Endothelial cell of umbilical vein (primary cell): ENCODE measurements around the gene RLF. TPM values are rescaled to one million over a fixed set of nuclear protein-coding genes. Genes with fewer than 3 reads are reported as not detected.

Experiments used
- BruUV-seq: library from RNA; stranded (reverse); fragments of 400-500 nt; replicated peaks from 2 replicates; lab custom pipeline; 2021; lab: Mats Ljungman, UMichigan
- CTCF ChIA-PET: fragments of 300-600, 350-600 bp; sonication (Branson Sonifier 250); formaldehyde crosslinking; loops from one replicate; lab custom pipeline; 2021; ENCODE audit warnings: antibody characterized with exemption, inconsistent platforms; lab: Charles Lee
- POLR2A ChIA-PET: fragments of 300-600, 350-600 bp; sonication (Branson Sonifier 250); formaldehyde crosslinking; loops from one replicate; lab custom pipeline; 2021; ENCODE audit warnings: antibody characterized with exemption, inconsistent platforms; lab: Charles Lee
- DNase-seq: peaks from one replicate; pipeline ENCODE4 v3.0.0-alpha.2; 2011; ENCODE audit warnings: low read depth, low spot score
- FAIRE-seq: peaks from 2 replicates; lab custom pipeline; 2011; peaks lifted over from hg19 to GRCh38; lab: Jason Lieb, UNC
- H2AFZ ChIP-seq: 2 replicates; pipeline ENCODE4 v1.6.0; 2012; ENCODE audit warnings: low read depth, low read length, control low read depth, inconsistent platforms
- H3K27ac ChIP-seq: 2 replicates; pipeline ENCODE4 v1.5.1; 2011; ENCODE audit warnings: low read depth, mild to moderate bottlenecking, control low read depth, low read length, moderate library complexity; ENCODE audit not compliant: insufficient read depth
- H3K27me3 ChIP-seq, 2 experiments: 2 replicates each; pipeline versions ENCODE4 v1.6.0 to v1.6.1; 2011; ENCODE audit warnings: low read length in 2 of 2, mixed read lengths in 1 of 2; ENCODE audit not compliant: control insufficient read depth in 2 of 2, insufficient read depth in 2 of 2
- H3K36me3 ChIP-seq, 2 experiments: 2 replicates in 1 of 2; 3 replicates in 1 of 2; pipeline ENCODE4 v1.5.1; 2011; ENCODE audit warnings: low read length in 2 of 2, mild to moderate bottlenecking in 1 of 2, moderate library complexity in 1 of 2; ENCODE audit not compliant: control insufficient read depth in 2 of 2, insufficient read depth in 2 of 2; ENCODE audit errors: extremely low read depth in 1 of 2
- H3K4me1 ChIP-seq: 3 replicates; pipeline ENCODE4 v1.5.1; 2011; ENCODE audit warnings: mild to moderate bottlenecking, low read length; ENCODE audit not compliant: control insufficient read depth, insufficient read depth; ENCODE audit errors: extremely low read depth
- H3K4me2 ChIP-seq: 2 replicates; pipeline ENCODE4 v1.6.1; 2011; ENCODE audit warnings: low read length, control low read depth, mixed read lengths; ENCODE audit not compliant: insufficient read depth
- H3K4me3 ChIP-seq, 3 experiments: fragments of 200-600 bp in 1 of 3; sonication (generic), shearing (Covaris generic) in 1 of 3; replicated peaks in 1 of 3; 2 replicates each; pipeline ENCODE4 v1.5.1; 2011 to 2016; ENCODE audit warnings: control low read depth in 3 of 3, low read length in 3 of 3, mild to moderate bottlenecking in 2 of 3, inconsistent platforms in 1 of 3, low read depth in 1 of 3, moderate library complexity in 1 of 3; ENCODE audit not compliant: insufficient read depth in 1 of 3
- H3K79me2 ChIP-seq: 2 replicates; pipeline ENCODE4 v1.6.0; 2012; ENCODE audit warnings: low read length, inconsistent platforms; ENCODE audit not compliant: control insufficient read depth, insufficient read depth
- H3K9ac ChIP-seq: replicated peaks from 2 replicates; pipeline ENCODE3; 2011; ENCODE audit warnings: low read length, control low read depth; ENCODE audit not compliant: insufficient read depth; ENCODE audit errors: extremely low read depth
- H3K9me1 ChIP-seq: replicated peaks from 3 replicates; pipeline ENCODE4 v1.6.0; 2011; ENCODE audit warnings: mild to moderate bottlenecking, low read length; ENCODE audit not compliant: control insufficient read depth, insufficient read depth; ENCODE audit errors: extremely low read depth
- H3K9me3 ChIP-seq: replicated peaks from 2 replicates; pipeline ENCODE4 v1.5.1; 2012; ENCODE audit warnings: low read length, inconsistent platforms; ENCODE audit not compliant: control insufficient read depth, insufficient read depth
- H4K20me1 ChIP-seq: replicated peaks from 2 replicates; pipeline ENCODE3; 2011; ENCODE audit warnings: mild to moderate bottlenecking, low read length; ENCODE audit not compliant: control insufficient read depth, insufficient read depth; ENCODE audit errors: extremely low read depth
- EZH2 ChIP-seq: IDR thresholded peaks from 2 replicates; pipeline ENCODE4 v1.6.1; 2012; ENCODE audit warnings: borderline replicate concordance, low read depth, mild to moderate bottlenecking, moderate library complexity, low read length, inconsistent platforms; ENCODE audit not compliant: severe bottlenecking
- FOS ChIP-seq: IDR thresholded peaks from 2 replicates; pipeline ENCODE4 v1.6.1; 2011; ENCODE audit warnings: mild to moderate bottlenecking, low read length, moderate library complexity, borderline replicate concordance; ENCODE audit not compliant: insufficient read depth
- GATA2 ChIP-seq: IDR thresholded peaks from 2 replicates; pipeline ENCODE4 v1.7.0; 2011; ENCODE audit warnings: low read depth, mild to moderate bottlenecking, moderate library complexity, mixed read lengths, low read length; ENCODE audit not compliant: insufficient read length, insufficient read depth
- JUN ChIP-seq: IDR thresholded peaks from 2 replicates; pipeline ENCODE4 v1.6.1; 2011; ENCODE audit warnings: borderline replicate concordance, low read depth; ENCODE audit not compliant: insufficient read length, insufficient read depth
- MYC ChIP-seq: IDR thresholded peaks from one replicate; pipeline ENCODE4 v1.6.1; 2011; ENCODE audit warnings: mild to moderate bottlenecking, low read depth, low read length
- POLR2A ChIP-seq: IDR thresholded peaks from 2 replicates; pipeline ENCODE4 v1.6.1; 2012; ENCODE audit warnings: low read depth, mild to moderate bottlenecking, control low read depth, low read length
- POLR2AphosphoS5 ChIP-seq: IDR thresholded peaks from 2 replicates; pipeline ENCODE4 v1.6.1; 2012; ENCODE audit warnings: low read depth, mild to moderate bottlenecking, control low read depth, low read length, moderate library complexity; ENCODE audit not compliant: insufficient read depth
- dilution Hi-C: fragments of 300-500 bp; cut with MboI; formaldehyde crosslinking; loops from one replicate; pipeline ENCODE4 v1.15.0; 2019; ENCODE audit warnings: low sequenced_read_pairs; ENCODE audit not compliant: extremely low pct_ligation_motif_present
- intact Hi-C: fragments of 100-400 bp; cut with micrococcal nuclease; formaldehyde crosslinking; loops from one replicate; pipeline ENCODE4 v1.10.0; 2022
- polyA plus RNA-seq, 4 experiments: library from polyadenylated mRNA; depleted of rRNA in 3 of 4; stranded (reverse) in 3 of 4; unstranded in 1 of 4; fragments of >200 nt; gene quantifications; 2 replicates each; pipeline versions ENCODE4 v1.2.1 to v1.2.3, GENCODE V29; 2011 to 2012; ENCODE audit warnings: missing spikeins in 1 of 4
- small RNA-seq: library from RNA; depleted of rRNA; stranded (forward); fragments of <200 nt; gene quantifications from one replicate; pipeline ENCODE3, GENCODE V24; 2012; ENCODE audit warnings: low replicate concordance, low read depth; ENCODE audit not compliant: insufficient read depth, insufficient read length
- total RNA-seq: library from RNA; stranded (reverse); gene quantifications from 2 replicates; pipeline ENCODE4 v1.2.3, GENCODE V29; 2021
- TF ChIP-seq, protein P1 (sequence below): IDR thresholded peaks from 2 replicates; pipeline ENCODE4 v1.6.1; 2011; ENCODE audit not compliant: insufficient read depth, insufficient read length
- TF ChIP-seq, protein P2 (sequence below), 2 donors: IDR thresholded peaks; 1 replicate in 1 of 2; 2 replicates in 1 of 2; pipeline ENCODE4 v1.5.1; 2011; ENCODE audit warnings: low read length in 2 of 2, mild to moderate bottlenecking in 2 of 2, moderate library complexity in 2 of 2, control low read depth in 1 of 2, inconsistent platforms in 1 of 2, low read depth in 1 of 2; ENCODE audit not compliant: insufficient read depth in 1 of 2; ENCODE audit errors: extremely low read depth in 1 of 2

The RLF gene
- total and polyA plus RNA-seq, 2 donors (not counting 3 experiments of a cell fraction or from before 2014, with no cell fraction given), result 2.7 to 9.4 TPM

DNA sequence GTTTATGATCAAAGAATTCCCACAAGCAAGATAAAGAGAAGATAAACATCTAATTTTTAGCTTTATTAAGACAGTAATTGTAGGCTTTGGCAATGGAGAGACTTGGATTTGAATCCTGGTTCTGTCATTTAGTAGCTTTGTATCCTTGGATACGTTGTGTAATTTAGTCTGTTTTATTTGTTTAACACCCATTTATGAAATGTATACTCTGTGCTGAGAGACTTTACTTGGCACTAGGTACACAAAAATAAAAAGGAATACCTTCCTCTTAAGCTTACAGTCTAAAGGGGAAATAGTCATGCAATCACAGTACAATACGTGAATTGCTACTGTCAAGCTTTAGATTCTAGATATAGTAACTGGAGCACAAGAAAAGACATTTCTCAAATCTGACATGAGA is 120.7 kb downstream of the RLF start:
- Histone ChIP-seq H2AFZ (no peak overlapping the region), H3K36me3 (peaks cover 4 to 16% of the 10 kb centered on the region in 2 experiments), H3K79me2 (no peaks in the 10 kb centered on the region), H4K20me1 (no peaks in the 10 kb centered on the region), H3K9me3 (no peaks in the 10 kb centered on the region), H3K4me3 (no peak overlapping the region), H3K4me1 (no peaks in the 10 kb centered on the region), H3K9ac (no peak overlapping the region), H3K9me1 (no peaks in the 10 kb centered on the region), H3K27ac (no peak overlapping the region), H3K4me2 (no peak overlapping the region), H3K27me3 (no peaks in the 10 kb centered on the region)
- DNase-seq (no peak), FAIRE-seq (no peak)
- TF ChIP-seq POLR2A, result no peak
- no peak for TF ChIP-seq JUN
- TF ChIP-seq, protein P1, sequence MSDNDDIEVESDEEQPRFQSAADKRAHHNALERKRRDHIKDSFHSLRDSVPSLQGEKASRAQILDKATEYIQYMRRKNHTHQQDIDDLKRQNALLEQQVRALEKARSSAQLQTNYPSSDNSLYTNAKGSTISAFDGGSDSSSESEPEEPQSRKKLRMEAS, result no peak
- TF ChIP-seq GATA2, result no peak
- TF ChIP-seq, protein P2, sequence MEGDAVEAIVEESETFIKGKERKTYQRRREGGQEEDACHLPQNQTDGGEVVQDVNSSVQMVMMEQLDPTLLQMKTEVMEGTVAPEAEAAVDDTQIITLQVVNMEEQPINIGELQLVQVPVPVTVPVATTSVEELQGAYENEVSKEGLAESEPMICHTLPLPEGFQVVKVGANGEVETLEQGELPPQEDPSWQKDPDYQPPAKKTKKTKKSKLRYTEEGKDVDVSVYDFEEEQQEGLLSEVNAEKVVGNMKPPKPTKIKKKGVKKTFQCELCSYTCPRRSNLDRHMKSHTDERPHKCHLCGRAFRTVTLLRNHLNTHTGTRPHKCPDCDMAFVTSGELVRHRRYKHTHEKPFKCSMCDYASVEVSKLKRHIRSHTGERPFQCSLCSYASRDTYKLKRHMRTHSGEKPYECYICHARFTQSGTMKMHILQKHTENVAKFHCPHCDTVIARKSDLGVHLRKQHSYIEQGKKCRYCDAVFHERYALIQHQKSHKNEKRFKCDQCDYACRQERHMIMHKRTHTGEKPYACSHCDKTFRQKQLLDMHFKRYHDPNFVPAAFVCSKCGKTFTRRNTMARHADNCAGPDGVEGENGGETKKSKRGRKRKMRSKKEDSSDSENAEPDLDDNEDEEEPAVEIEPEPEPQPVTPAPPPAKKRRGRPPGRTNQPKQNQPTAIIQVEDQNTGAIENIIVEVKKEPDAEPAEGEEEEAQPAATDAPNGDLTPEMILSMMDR (IDR thresholded peaks at IDR 0.05; ENCODE audit: extremely low read depth in 1 of 2, insufficient read depth in 1 of 2, low read depth in 1 of 2, low read length in 2 of 2), result no peak
- TF ChIP-seq POLR2AphosphoS5, result no peak
- TF ChIP-seq FOS, result no peak
- no peak for TF ChIP-seq EZH2
- no peak for TF ChIP-seq MYC
- dilution Hi-C loops (no loop called here), intact Hi-C loops (no loop called here)
- no TSS peak for BruUV-seq
- POLR2A ChIA-PET, result no interaction called here
- CTCF ChIA-PET, result interaction anchor here (1.0 to 2.7 kb wide), 5 partner anchors 13 to 138 kb away, joined by 3 to 8 read pairs (median 6); no protein-coding TSS in a partner anchor

Small RNA genes lying within 50 kb of the gene (small RNA-seq; reads per million reads assigned to genes)
- not detected for gene RNU6-1237P

Other genes with a start within 250 kb of the RLF start
- 4.3 and 5.5 TPM in 2 replicates for gene MFSD2A, start 206.2 kb upstream of the RLF start, total RNA-seq
- 2.7 and 2.8 TPM in 2 replicates for gene MFSD2A, start 206.2 kb upstream of the RLF start, polyA plus RNA-seq
- gene CAP1, start 120.7 kb upstream of the RLF start, total RNA-seq, result 415 and 427 TPM in 2 replicates
- 187 and 191 TPM in 2 replicates for gene CAP1, start 120.7 kb upstream of the RLF start, polyA plus RNA-seq
- gene PPT1, start 64.1 kb upstream of the RLF start, total RNA-seq, result 121 and 131 TPM in 2 replicates
- gene PPT1, start 64.1 kb upstream of the RLF start, polyA plus RNA-seq, result 53.3 and 58.0 TPM in 2 replicates
- not detected in 2 replicates for gene TMCO2, start 86.5 kb downstream of the RLF start, total RNA-seq
- gene TMCO2, start 86.5 kb downstream of the RLF start, polyA plus RNA-seq, result not detected in 2 replicates
- gene ZMPSTE24, start 96.8 kb downstream of the RLF start, total RNA-seq, result 42.5 and 44.7 TPM in 2 replicates
- 11.7 and 16.9 TPM in 2 replicates for gene ZMPSTE24, start 96.8 kb downstream of the RLF start, polyA plus RNA-seq
- gene COL9A2, start 155.9 kb downstream of the RLF start, total RNA-seq, result 0.64 and 1.3 TPM in 2 replicates
- gene COL9A2, start 155.9 kb downstream of the RLF start, polyA plus RNA-seq, result 0.29 and 0.69 TPM in 2 replicates
- gene SMAP2, start 212.3 kb downstream of the RLF start, total RNA-seq, result 11.1 and 12.0 TPM in 2 replicates
- gene SMAP2, start 212.3 kb downstream of the RLF start, polyA plus RNA-seq, result 7.4 and 8.0 TPM in 2 replicates